ENCODE data around the gene PYROXD2.

DNA sequence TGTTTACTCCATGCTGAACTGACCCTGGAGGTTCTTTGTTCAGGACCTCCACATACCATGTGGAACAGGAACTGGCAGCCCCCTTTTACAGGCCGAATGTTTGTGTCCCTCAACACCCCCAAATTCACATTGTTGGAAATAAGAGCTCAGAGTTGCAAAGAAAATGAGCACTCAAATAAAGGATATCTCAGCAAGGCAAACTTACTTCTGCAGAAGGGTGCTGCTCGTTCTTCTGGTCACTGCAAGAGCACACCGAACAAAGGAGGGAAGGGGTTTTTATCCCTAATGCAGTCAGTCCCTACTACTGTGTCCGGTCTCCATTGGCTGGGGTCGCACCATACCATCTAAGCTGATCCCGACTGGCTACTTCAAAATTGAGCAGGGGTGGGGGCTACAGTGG, 68.1 kb downstream of the PYROXD2 start:
- TF ChIP-seq, protein P1, sequence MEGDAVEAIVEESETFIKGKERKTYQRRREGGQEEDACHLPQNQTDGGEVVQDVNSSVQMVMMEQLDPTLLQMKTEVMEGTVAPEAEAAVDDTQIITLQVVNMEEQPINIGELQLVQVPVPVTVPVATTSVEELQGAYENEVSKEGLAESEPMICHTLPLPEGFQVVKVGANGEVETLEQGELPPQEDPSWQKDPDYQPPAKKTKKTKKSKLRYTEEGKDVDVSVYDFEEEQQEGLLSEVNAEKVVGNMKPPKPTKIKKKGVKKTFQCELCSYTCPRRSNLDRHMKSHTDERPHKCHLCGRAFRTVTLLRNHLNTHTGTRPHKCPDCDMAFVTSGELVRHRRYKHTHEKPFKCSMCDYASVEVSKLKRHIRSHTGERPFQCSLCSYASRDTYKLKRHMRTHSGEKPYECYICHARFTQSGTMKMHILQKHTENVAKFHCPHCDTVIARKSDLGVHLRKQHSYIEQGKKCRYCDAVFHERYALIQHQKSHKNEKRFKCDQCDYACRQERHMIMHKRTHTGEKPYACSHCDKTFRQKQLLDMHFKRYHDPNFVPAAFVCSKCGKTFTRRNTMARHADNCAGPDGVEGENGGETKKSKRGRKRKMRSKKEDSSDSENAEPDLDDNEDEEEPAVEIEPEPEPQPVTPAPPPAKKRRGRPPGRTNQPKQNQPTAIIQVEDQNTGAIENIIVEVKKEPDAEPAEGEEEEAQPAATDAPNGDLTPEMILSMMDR (CRISPR knock-in tag; IDR thresholded peaks at IDR 0.05): no peak
- TF ChIP-seq PHF8 (CRISPR knock-in tag; IDR thresholded peaks at IDR 0.05): no peak
- TF ChIP-seq RNF219 (CRISPR knock-in tag; IDR thresholded peaks at IDR 0.05): no peak
- TF ChIP-seq EHMT2 (IDR thresholded peaks at IDR 0.05; ENCODE audit: borderline replicate concordance, low read depth, low read length): no peak
- TF ChIP-seq, protein P2, sequence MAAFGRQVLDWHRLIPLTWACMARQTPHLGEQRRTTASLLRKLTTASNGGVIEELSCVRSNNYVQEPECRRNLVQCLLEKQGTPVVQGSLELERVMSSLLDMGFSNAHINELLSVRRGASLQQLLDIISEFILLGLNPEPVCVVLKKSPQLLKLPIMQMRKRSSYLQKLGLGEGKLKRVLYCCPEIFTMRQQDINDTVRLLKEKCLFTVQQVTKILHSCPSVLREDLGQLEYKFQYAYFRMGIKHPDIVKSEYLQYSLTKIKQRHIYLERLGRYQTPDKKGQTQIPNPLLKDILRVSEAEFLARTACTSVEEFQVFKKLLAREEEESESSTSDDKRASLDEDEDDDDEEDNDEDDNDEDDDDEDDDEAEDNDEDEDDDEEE (CRISPR knock-in tag; IDR thresholded peaks at IDR 0.05): no peak
- TF ChIP-seq, protein P3, sequence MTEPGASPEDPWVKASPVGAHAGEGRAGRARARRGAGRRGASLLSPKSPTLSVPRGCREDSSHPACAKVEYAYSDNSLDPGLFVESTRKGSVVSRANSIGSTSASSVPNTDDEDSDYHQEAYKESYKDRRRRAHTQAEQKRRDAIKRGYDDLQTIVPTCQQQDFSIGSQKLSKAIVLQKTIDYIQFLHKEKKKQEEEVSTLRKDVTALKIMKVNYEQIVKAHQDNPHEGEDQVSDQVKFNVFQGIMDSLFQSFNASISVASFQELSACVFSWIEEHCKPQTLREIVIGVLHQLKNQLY (CRISPR knock-in tag; IDR thresholded peaks at IDR 0.05): no peak
- no peak for TF ChIP-seq KDM3A (CRISPR knock-in tag; IDR thresholded peaks at IDR 0.05; ENCODE audit: low read depth)
- TF ChIP-seq, protein P4, sequence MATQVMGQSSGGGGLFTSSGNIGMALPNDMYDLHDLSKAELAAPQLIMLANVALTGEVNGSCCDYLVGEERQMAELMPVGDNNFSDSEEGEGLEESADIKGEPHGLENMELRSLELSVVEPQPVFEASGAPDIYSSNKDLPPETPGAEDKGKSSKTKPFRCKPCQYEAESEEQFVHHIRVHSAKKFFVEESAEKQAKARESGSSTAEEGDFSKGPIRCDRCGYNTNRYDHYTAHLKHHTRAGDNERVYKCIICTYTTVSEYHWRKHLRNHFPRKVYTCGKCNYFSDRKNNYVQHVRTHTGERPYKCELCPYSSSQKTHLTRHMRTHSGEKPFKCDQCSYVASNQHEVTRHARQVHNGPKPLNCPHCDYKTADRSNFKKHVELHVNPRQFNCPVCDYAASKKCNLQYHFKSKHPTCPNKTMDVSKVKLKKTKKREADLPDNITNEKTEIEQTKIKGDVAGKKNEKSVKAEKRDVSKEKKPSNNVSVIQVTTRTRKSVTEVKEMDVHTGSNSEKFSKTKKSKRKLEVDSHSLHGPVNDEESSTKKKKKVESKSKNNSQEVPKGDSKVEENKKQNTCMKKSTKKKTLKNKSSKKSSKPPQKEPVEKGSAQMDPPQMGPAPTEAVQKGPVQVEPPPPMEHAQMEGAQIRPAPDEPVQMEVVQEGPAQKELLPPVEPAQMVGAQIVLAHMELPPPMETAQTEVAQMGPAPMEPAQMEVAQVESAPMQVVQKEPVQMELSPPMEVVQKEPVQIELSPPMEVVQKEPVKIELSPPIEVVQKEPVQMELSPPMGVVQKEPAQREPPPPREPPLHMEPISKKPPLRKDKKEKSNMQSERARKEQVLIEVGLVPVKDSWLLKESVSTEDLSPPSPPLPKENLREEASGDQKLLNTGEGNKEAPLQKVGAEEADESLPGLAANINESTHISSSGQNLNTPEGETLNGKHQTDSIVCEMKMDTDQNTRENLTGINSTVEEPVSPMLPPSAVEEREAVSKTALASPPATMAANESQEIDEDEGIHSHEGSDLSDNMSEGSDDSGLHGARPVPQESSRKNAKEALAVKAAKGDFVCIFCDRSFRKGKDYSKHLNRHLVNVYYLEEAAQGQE (IDR thresholded peaks at IDR 0.05; ENCODE audit: borderline replicate concordance in 1 of 2, low read depth in 1 of 2, low read length in 2 of 2): no peak
- TF ChIP-seq ZNF274 (CRISPR knock-in tag; IDR thresholded peaks at IDR 0.05): no peak
- no peak for TF ChIP-seq ZNF605 (CRISPR knock-in tag; IDR thresholded peaks at IDR 0.05)
- TF ChIP-seq U2AF1 (optimal IDR thresholded peaks at IDR 0.05; ENCODE audit: low read depth, low read length): no peak
- no peak for TF ChIP-seq RXRA (CRISPR knock-in tag; IDR thresholded peaks at IDR 0.05)
- TF ChIP-seq, protein P5, sequence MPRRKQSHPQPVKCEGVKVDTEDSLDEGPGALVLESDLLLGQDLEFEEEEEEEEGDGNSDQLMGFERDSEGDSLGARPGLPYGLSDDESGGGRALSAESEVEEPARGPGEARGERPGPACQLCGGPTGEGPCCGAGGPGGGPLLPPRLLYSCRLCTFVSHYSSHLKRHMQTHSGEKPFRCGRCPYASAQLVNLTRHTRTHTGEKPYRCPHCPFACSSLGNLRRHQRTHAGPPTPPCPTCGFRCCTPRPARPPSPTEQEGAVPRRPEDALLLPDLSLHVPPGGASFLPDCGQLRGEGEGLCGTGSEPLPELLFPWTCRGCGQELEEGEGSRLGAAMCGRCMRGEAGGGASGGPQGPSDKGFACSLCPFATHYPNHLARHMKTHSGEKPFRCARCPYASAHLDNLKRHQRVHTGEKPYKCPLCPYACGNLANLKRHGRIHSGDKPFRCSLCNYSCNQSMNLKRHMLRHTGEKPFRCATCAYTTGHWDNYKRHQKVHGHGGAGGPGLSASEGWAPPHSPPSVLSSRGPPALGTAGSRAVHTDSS (CRISPR knock-in tag; conservative IDR thresholded peaks at IDR 0.05): no peak
- no peak for TF ChIP-seq EZH2 (conservative IDR thresholded peaks at IDR 0.05; ENCODE audit: low read depth, low read length)
